Fibroblast of pulmonary artery (primary cell): Measurements from ENCODE around the gene YTHDF1.

Source experiments
- DNase-seq: peaks from one replicate; pipeline ENCODE4 v3.0.0-alpha.2; 2010; ENCODE audit warnings: low read depth
- H3K4me3 ChIP-seq: replicated peaks from 2 replicates; pipeline ENCODE4 v1.5.1; 2011; ENCODE audit warnings: low read depth, mild to moderate bottlenecking, control low read depth, low read length, moderate library complexity
- CTCF ChIP-seq: IDR thresholded peaks from 2 replicates; pipeline ENCODE4 v1.5.1; 2011; ENCODE audit warnings: mild to moderate bottlenecking, control low read depth, low read length, inconsistent platforms; ENCODE audit errors: missing control alignments

The YTHDF1 gene

DNA sequence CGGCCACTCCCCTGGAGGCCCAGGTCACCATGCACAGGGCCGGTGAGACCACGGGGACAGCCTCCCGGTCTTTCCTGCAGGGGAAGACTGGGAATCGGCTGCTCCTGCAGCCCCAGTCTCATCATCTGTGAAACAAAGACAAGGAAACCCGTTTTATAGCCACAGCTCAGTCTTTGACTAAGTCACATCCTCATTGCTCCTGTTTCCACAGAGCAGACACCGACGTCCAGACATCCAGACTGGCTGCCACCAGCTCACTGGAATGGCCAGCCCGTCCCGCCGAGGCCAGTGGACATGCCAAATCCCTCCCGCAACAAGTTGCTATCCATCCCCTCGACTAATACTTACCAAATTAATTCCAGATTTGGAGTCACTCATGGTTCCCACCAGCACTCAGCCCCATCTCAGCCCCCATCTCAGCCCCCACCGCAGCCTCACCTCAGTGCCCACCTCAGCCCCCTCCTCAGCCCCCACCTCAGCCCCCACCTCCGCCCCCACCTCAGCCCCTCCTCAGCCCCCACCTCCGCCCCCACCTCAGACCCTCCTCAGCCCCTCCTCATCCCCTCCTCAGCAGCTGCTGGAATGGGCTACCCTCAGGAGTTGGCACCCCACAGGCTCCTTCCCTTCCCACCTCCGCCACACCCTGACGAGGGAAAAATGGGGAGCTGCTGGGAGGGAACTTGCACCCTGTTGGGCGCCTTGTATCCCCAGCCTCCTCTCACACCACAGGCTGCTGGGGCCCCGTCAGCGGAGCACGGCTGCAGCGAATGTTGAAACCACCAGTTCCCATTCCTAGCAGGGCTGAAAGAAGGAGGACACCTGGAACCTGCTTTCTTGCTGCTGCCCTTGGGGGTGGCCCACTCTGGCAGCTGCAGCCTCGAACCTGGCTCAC lies 48.7 kb downstream of the YTHDF1 start:
- no peak for TF ChIP-seq CTCF
- no peak for DNase-seq
- H3K4me3 ChIP-seq = no peak overlapping the region

GRCh38 chr20:63166193-63167020 lies 49.5 kb downstream of the YTHDF1 start:
- no peak for TF ChIP-seq CTCF
- no peak for DNase-seq
- no peak overlapping the region for H3K4me3 ChIP-seq

GRCh38 chr20:63165356-63166192 lies 50.4 kb downstream of the YTHDF1 start:
- no peak overlapping the region for H3K4me3 ChIP-seq
- no peak for TF ChIP-seq CTCF
- no peak for DNase-seq

GRCh38 chr20:63164484-63165355 lies 51.2 kb downstream of the YTHDF1 start:
- no peak for DNase-seq
- no peak for TF ChIP-seq CTCF
- H3K4me3 ChIP-seq = no peak overlapping the region

- DNase-seq = no peak
- no peak overlapping the region for H3K4me3 ChIP-seq
- no peak for TF ChIP-seq CTCF
Observed at GRCh38 chr20:63163596-63164483, 52.1 kb downstream of the YTHDF1 start.
